WTC11 (cell line): Measurements from ENCODE around the gene ENOX2. TPM values are rescaled to one million over a fixed set of nuclear protein-coding genes. Genes with fewer than 3 reads are reported as not detected.

Source experiments
- ATAC-seq: fragments of 200-7000 bp; cut with Tn5 transposase; 2 replicates; pipeline ENCODE4 v1.10.0; 2021; ENCODE audit warnings: mild to moderate bottlenecking, moderate library complexity
- CTCF ChIA-PET: fragments of 300-600 bp; sonication (Branson Sonifier 250); formaldehyde crosslinking; loops from one replicate; lab custom pipeline; 2021; ENCODE audit warnings: antibody characterized with exemption; lab: Charles Lee
- POLR2A ChIA-PET: fragments of 350-600 bp; sonication (Branson Sonifier 250); formaldehyde crosslinking; loops from one replicate; lab custom pipeline; 2021; ENCODE audit warnings: antibody characterized with exemption; lab: Charles Lee
- DNase-seq: peaks from one replicate; pipeline ENCODE4 v3.0.0; 2021; ENCODE audit warnings: low spot score
- H3K27ac Mint-ChIP-seq: 2 replicates; pipeline ENCODE4 v1.8.0; 2021; ENCODE audit warnings: mixed read lengths
- H3K27me3 Mint-ChIP-seq: 2 replicates; pipeline ENCODE4 v1.8.0; 2021; ENCODE audit warnings: low read depth, mild to moderate bottlenecking, moderate library complexity, mixed read lengths
- H3K36me3 Mint-ChIP-seq: 2 replicates; pipeline ENCODE4 v1.8.0; 2021; ENCODE audit warnings: mixed read lengths
- H3K4me1 Mint-ChIP-seq: 2 replicates; pipeline ENCODE4 v1.8.0; 2022; ENCODE audit warnings: mixed read lengths
- H3K4me3 Mint-ChIP-seq: 2 replicates; pipeline ENCODE4 v1.8.0; 2021; ENCODE audit warnings: mild to moderate bottlenecking, moderate library complexity, mixed read lengths
- H3K9me3 Mint-ChIP-seq: 2 replicates; pipeline ENCODE4 v1.8.0; 2021; ENCODE audit warnings: mixed read lengths
- CREB1 ChIP-seq: sonication (generic); formaldehyde crosslinking; IDR thresholded peaks from 2 replicates; pipeline ENCODE4 v1.8.0; 2023; ENCODE audit warnings: mild to moderate bottlenecking, missing genetic modification reagents
- MYBL2 ChIP-seq: sonication (generic); formaldehyde crosslinking; IDR thresholded peaks from 2 replicates; pipeline ENCODE4 v1.8.1; 2023; ENCODE audit warnings: mild to moderate bottlenecking, moderate library complexity, missing genetic modification reagents
- NFATC4 ChIP-seq: fragments of 250-450 bp; sonication (Bioruptor Pico); IDR thresholded peaks from 2 replicates; pipeline ENCODE4 v1.9.0; 2021; ENCODE audit warnings: mild to moderate bottlenecking
- SMAD3 ChIP-seq: sonication (generic); formaldehyde crosslinking; IDR thresholded peaks from 2 replicates; pipeline ENCODE4 v1.8.0; 2022; ENCODE audit warnings: missing genetic modification reagents, mild to moderate bottlenecking, borderline replicate concordance
- SP1 ChIP-seq: sonication (generic); formaldehyde crosslinking; conservative IDR thresholded peaks from 2 replicates; pipeline ENCODE4 v1.8.1; 2022; ENCODE audit warnings: missing genetic modification reagents
- TEAD4 ChIP-seq: sonication (generic); formaldehyde crosslinking; IDR thresholded peaks from 2 replicates; pipeline ENCODE4 v1.8.0; 2022; ENCODE audit warnings: mild to moderate bottlenecking, missing genetic modification reagents
- ZBTB21 ChIP-seq: sonication (generic); formaldehyde crosslinking; IDR thresholded peaks from 2 replicates; pipeline ENCODE4 v1.8.1; 2023; ENCODE audit warnings: mild to moderate bottlenecking, missing genetic modification reagents, borderline replicate concordance
- ZNF219 ChIP-seq: sonication (generic); formaldehyde crosslinking; IDR thresholded peaks from 2 replicates; pipeline ENCODE4 v1.8.0; 2023; ENCODE audit warnings: missing genetic modification reagents, mild to moderate bottlenecking, borderline replicate concordance
- ZNF416 ChIP-seq: fragments of 250-450 bp; sonication (Bioruptor Pico); IDR thresholded peaks from 2 replicates; pipeline ENCODE4 v1.9.0; 2021; ENCODE audit warnings: mild to moderate bottlenecking, inconsistent platforms
- total RNA-seq: library from RNA; stranded (reverse); gene quantifications from 3 replicates; pipeline ENCODE4 v1.2.3, GENCODE V29; 2021
- TF ChIP-seq, protein P1 (sequence below): sonication (generic); formaldehyde crosslinking; IDR thresholded peaks from 2 replicates; pipeline ENCODE4 v1.8.1; 2022; ENCODE audit warnings: missing genetic modification reagents, borderline replicate concordance
- TF ChIP-seq, protein P2 (sequence below): sonication (generic); formaldehyde crosslinking; IDR thresholded peaks from 2 replicates; pipeline ENCODE4 v1.8.1; 2023; ENCODE audit warnings: mild to moderate bottlenecking, missing genetic modification reagents, moderate library complexity
- TF ChIP-seq, protein P3 (sequence below): sonication (generic); formaldehyde crosslinking; IDR thresholded peaks from 2 replicates; pipeline ENCODE4 v1.8.1; 2022; ENCODE audit warnings: low read depth, mild to moderate bottlenecking, moderate library complexity, missing genetic modification reagents, borderline replicate concordance
- TF ChIP-seq, protein P4 (sequence below): sonication (generic); formaldehyde crosslinking; IDR thresholded peaks from 2 replicates; pipeline ENCODE4 v1.8.0; 2022; ENCODE audit warnings: mild to moderate bottlenecking, missing genetic modification reagents
- TF ChIP-seq, protein P5 (sequence below): sonication (generic); formaldehyde crosslinking; IDR thresholded peaks from 2 replicates; pipeline ENCODE4 v1.8.0; 2023; ENCODE audit warnings: missing genetic modification reagents, mild to moderate bottlenecking, borderline replicate concordance
- TF ChIP-seq, protein P6 (sequence below): sonication (generic); formaldehyde crosslinking; conservative IDR thresholded peaks from 2 replicates; pipeline ENCODE4 v1.8.1; 2023; ENCODE audit warnings: mild to moderate bottlenecking, low read depth, missing genetic modification reagents, moderate library complexity
- TF ChIP-seq, protein P7 (sequence below): sonication (generic); formaldehyde crosslinking; IDR thresholded peaks from 2 replicates; pipeline ENCODE4 v1.8.1; 2022; ENCODE audit warnings: low read depth, missing genetic modification reagents, borderline replicate concordance
- TF ChIP-seq, protein P8 (sequence below): sonication (generic); formaldehyde crosslinking; IDR thresholded peaks from 2 replicates; pipeline ENCODE4 v1.8.1; 2022; ENCODE audit warnings: mild to moderate bottlenecking, moderate library complexity, missing genetic modification reagents

The ENOX2 gene
- total RNA-seq, 1 experiment from 2014 or later, result 13.8 TPM

DNA sequence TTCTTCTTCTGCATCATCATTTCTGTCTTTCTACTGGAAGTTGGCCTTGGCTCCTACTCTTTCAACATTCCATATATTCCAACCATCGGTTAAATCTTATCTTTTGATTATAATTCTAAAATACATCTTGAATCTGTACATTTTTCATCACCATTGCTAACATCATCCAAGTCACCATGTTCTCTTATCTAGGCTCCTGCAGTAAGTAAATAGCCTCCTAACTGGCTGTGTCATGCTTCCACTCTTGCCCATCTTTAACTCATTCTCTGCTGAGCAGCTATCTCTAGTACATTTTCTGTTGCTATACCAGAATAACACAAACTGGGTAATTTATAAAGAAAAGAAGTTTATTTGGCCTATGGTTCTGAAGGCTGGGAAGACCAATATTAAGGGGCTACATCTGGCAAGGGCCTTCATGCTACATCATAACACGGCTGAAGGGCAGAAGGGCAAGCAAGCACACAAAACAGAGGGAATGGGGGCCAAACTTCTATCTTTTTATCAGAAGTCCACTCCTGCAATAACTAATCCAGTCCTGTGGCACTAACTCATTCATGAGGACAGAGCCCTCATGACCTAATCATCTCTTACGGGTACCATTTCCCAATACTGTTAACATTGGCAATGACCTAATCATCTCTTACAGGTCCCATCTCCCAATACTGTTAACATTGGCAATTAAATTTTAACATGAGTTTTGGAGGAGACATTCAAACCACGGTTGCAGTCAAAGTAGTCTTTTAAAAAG lies 72.2 kb downstream of the ENOX2 start (continued):
- TF ChIP-seq, protein P1, sequence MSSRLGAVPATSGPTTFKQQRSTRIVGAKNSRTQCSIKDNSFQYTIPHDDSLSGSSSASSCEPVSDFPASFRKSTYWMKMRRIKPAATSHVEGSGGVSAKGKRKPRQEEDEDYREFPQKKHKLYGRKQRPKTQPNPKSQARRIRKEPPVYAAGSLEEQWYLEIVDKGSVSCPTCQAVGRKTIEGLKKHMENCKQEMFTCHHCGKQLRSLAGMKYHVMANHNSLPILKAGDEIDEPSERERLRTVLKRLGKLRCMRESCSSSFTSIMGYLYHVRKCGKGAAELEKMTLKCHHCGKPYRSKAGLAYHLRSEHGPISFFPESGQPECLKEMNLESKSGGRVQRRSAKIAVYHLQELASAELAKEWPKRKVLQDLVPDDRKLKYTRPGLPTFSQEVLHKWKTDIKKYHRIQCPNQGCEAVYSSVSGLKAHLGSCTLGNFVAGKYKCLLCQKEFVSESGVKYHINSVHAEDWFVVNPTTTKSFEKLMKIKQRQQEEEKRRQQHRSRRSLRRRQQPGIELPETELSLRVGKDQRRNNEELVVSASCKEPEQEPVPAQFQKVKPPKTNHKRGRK (CRISPR knock-in tag), result no peak
- TF ChIP-seq ZNF416 (CRISPR knock-in tag) (no peak), SP1 (CRISPR knock-in tag) (no peak), ZBTB21 (CRISPR knock-in tag) (no peak), SMAD3 (CRISPR knock-in tag) (no peak), ZNF219 (CRISPR knock-in tag) (no peak), TEAD4 (CRISPR knock-in tag) (no peak)
- TF ChIP-seq, protein P2, sequence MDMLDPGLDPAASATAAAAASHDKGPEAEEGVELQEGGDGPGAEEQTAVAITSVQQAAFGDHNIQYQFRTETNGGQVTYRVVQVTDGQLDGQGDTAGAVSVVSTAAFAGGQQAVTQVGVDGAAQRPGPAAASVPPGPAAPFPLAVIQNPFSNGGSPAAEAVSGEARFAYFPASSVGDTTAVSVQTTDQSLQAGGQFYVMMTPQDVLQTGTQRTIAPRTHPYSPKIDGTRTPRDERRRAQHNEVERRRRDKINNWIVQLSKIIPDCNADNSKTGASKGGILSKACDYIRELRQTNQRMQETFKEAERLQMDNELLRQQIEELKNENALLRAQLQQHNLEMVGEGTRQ (CRISPR knock-in tag), result no peak
- TF ChIP-seq, protein P3, sequence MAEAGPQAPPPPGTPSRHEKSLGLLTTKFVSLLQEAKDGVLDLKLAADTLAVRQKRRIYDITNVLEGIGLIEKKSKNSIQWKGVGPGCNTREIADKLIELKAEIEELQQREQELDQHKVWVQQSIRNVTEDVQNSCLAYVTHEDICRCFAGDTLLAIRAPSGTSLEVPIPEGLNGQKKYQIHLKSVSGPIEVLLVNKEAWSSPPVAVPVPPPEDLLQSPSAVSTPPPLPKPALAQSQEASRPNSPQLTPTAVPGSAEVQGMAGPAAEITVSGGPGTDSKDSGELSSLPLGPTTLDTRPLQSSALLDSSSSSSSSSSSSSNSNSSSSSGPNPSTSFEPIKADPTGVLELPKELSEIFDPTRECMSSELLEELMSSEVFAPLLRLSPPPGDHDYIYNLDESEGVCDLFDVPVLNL (CRISPR knock-in tag), result no peak

DNA sequence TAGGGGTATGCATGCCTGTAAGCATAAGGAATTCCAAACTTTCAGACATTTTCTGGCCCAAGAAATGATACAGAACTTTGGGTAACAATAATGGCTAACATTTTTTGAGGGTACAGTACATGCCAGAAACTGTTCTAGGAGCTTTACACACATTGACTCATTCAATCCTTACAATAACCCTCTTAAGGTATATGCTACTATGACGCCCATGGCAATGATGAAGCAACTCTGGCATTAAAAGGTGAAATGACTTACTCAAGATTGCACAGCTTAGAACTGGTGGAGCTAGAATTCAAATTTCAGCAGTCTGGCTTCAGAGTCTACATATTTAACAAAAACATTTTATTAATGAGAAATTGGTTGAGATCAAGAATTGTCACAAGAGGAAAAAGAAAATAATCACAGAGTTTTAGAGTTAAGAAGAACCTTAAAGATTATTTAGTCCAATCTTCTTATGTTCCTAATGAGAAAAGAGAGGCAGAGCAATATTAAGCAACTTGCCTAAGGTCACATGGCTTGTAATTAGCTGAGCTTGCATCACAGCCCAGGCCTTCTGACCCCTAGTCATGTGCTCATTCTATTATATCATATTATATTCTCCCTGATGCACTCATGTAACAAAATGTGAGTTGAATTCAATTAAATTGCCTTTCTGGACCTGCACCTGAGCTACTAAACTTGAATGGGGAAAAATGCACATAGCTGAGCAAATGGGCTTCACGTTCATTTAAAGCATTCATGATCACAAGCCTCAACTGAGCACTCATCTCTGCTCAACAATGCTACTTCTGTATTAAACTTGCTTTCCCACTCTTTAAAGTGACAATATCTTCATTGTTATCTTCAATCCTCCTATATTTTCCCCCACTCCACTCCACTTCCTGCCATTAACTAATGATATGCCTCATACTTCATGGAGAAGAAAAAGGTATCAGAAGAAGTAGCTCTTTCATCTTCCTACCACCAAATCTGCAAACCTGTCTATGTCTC lies 73.2 kb downstream of the ENOX2 start:
- Mint-ChIP-seq H3K36me3 (no peaks in the 10 kb centered on the region), H3K4me3 (no peak overlapping the region), H3K27me3 (no peaks in the 10 kb centered on the region), H3K27ac (no peak overlapping the region), H3K9me3 (no peaks in the 10 kb centered on the region), H3K4me1 (peaks cover 30% of the 10 kb centered on the region)
- no peak for DNase-seq
- POLR2A ChIA-PET, result no interaction called here
- ATAC-seq, result no peak
- CTCF ChIA-PET, result no interaction called here
- TF ChIP-seq TEAD4 (CRISPR knock-in tag) (no peak), MYBL2 (CRISPR knock-in tag) (no peak), NFATC4 (CRISPR knock-in tag) (no peak), ZNF416 (CRISPR knock-in tag) (no peak), CREB1 (CRISPR knock-in tag) (no peak)
- TF ChIP-seq, protein P4, sequence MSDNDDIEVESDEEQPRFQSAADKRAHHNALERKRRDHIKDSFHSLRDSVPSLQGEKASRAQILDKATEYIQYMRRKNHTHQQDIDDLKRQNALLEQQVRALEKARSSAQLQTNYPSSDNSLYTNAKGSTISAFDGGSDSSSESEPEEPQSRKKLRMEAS (CRISPR knock-in tag), result no peak
- TF ChIP-seq, protein P5, sequence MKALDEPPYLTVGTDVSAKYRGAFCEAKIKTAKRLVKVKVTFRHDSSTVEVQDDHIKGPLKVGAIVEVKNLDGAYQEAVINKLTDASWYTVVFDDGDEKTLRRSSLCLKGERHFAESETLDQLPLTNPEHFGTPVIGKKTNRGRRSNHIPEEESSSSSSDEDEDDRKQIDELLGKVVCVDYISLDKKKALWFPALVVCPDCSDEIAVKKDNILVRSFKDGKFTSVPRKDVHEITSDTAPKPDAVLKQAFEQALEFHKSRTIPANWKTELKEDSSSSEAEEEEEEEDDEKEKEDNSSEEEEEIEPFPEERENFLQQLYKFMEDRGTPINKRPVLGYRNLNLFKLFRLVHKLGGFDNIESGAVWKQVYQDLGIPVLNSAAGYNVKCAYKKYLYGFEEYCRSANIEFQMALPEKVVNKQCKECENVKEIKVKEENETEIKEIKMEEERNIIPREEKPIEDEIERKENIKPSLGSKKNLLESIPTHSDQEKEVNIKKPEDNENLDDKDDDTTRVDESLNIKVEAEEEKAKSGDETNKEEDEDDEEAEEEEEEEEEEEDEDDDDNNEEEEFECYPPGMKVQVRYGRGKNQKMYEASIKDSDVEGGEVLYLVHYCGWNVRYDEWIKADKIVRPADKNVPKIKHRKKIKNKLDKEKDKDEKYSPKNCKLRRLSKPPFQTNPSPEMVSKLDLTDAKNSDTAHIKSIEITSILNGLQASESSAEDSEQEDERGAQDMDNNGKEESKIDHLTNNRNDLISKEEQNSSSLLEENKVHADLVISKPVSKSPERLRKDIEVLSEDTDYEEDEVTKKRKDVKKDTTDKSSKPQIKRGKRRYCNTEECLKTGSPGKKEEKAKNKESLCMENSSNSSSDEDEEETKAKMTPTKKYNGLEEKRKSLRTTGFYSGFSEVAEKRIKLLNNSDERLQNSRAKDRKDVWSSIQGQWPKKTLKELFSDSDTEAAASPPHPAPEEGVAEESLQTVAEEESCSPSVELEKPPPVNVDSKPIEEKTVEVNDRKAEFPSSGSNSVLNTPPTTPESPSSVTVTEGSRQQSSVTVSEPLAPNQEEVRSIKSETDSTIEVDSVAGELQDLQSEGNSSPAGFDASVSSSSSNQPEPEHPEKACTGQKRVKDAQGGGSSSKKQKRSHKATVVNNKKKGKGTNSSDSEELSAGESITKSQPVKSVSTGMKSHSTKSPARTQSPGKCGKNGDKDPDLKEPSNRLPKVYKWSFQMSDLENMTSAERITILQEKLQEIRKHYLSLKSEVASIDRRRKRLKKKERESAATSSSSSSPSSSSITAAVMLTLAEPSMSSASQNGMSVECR (CRISPR knock-in tag), result no peak
- TF ChIP-seq, protein P6, sequence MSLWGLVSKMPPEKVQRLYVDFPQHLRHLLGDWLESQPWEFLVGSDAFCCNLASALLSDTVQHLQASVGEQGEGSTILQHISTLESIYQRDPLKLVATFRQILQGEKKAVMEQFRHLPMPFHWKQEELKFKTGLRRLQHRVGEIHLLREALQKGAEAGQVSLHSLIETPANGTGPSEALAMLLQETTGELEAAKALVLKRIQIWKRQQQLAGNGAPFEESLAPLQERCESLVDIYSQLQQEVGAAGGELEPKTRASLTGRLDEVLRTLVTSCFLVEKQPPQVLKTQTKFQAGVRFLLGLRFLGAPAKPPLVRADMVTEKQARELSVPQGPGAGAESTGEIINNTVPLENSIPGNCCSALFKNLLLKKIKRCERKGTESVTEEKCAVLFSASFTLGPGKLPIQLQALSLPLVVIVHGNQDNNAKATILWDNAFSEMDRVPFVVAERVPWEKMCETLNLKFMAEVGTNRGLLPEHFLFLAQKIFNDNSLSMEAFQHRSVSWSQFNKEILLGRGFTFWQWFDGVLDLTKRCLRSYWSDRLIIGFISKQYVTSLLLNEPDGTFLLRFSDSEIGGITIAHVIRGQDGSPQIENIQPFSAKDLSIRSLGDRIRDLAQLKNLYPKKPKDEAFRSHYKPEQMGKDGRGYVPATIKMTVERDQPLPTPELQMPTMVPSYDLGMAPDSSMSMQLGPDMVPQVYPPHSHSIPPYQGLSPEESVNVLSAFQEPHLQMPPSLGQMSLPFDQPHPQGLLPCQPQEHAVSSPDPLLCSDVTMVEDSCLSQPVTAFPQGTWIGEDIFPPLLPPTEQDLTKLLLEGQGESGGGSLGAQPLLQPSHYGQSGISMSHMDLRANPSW (CRISPR knock-in tag), result no peak
- TF ChIP-seq, protein P2 (CRISPR knock-in tag), result no peak
- TF ChIP-seq, protein P7, sequence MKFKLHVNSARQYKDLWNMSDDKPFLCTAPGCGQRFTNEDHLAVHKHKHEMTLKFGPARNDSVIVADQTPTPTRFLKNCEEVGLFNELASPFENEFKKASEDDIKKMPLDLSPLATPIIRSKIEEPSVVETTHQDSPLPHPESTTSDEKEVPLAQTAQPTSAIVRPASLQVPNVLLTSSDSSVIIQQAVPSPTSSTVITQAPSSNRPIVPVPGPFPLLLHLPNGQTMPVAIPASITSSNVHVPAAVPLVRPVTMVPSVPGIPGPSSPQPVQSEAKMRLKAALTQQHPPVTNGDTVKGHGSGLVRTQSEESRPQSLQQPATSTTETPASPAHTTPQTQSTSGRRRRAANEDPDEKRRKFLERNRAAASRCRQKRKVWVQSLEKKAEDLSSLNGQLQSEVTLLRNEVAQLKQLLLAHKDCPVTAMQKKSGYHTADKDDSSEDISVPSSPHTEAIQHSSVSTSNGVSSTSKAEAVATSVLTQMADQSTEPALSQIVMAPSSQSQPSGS (CRISPR knock-in tag), result no peak
- TF ChIP-seq, protein P8, sequence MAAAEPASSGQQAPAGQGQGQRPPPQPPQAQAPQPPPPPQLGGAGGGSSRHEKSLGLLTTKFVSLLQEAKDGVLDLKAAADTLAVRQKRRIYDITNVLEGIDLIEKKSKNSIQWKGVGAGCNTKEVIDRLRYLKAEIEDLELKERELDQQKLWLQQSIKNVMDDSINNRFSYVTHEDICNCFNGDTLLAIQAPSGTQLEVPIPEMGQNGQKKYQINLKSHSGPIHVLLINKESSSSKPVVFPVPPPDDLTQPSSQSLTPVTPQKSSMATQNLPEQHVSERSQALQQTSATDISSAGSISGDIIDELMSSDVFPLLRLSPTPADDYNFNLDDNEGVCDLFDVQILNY (CRISPR knock-in tag), result no peak
